ENCODE data around the gene RBMY1F.
"Not testable (repeated sequence)": the region's sequence is repeated elsewhere in the genome, so short reads cannot be mapped to it uniquely, and the experiment has no call there.

The RBMY1F gene

DNA sequence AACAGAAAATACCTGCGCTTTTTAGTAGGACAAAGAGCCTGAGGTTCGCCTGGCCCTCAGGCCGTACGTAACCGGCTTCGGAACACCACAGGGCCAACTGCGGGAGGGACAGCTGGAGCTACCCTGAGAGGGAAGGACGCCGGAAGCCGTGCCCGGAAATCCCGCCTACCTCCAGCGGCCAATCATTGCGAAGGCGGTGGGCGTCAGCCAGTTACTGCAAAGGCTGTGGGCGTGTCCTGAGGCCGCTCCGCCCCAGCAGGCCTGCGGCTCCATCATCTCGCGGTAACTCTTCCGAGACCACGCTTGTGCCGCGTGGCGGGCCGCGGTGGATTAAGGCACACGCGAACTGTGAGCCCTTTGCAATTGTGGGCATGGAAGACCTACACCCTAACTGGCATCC, at the start of gene RBMY1F:
TSS of gene RBMY1F (minus strand) at position 101 of the 400 bp plus-strand sequence. CDS start 1,954 bp downstream, outside the sequence.
- in situ Hi-C loops (cut with HindIII; ENCODE audit: low sequenced_read_pairs), result not testable (repeated sequence)

GRCh38 chrY:22151144-22151543, 31.6 kb downstream of the RBMY1F start:
- in situ Hi-C loops (cut with HindIII; ENCODE audit: low sequenced_read_pairs), result not testable (repeated sequence)

DNA sequence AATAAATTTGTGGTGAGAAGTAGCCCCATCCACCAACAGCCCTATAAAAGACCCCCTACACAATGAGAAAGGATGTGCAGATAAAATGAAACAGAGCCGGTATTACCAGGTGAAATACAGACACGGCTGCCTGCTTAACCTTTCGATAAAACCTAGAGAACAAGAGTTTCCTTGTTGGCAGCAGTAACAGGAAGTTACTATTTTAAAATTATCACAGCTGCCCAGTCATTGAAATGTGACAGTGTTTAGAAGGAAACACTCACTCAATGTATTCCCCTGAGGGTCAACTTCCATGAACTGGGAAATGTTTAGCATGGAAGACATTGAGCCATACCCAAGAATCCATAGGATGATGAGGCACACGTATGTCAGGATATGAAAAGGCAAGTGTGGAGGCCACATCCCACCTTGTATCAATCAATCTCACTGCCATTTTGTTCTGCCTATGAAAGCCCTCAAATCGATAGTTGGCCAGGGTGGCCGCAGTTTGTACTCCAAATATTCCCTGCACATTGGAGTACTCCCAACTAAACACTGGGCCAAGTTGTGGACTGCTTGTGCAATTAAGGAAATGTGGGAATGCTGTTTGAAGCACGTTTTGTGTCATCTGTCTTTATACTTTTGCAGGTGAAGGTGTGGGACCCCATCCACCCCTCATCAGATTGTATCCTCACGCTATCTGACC, 41.6 kb downstream of the RBMY1F start:
- in situ Hi-C loops (cut with HindIII; ENCODE audit: low sequenced_read_pairs), result not testable (repeated sequence)

GRCh38 chrY:22134719-22135118, 48.0 kb downstream of the RBMY1F start:
- in situ Hi-C loops (cut with HindIII; ENCODE audit: low sequenced_read_pairs), result not testable (repeated sequence)

DNA sequence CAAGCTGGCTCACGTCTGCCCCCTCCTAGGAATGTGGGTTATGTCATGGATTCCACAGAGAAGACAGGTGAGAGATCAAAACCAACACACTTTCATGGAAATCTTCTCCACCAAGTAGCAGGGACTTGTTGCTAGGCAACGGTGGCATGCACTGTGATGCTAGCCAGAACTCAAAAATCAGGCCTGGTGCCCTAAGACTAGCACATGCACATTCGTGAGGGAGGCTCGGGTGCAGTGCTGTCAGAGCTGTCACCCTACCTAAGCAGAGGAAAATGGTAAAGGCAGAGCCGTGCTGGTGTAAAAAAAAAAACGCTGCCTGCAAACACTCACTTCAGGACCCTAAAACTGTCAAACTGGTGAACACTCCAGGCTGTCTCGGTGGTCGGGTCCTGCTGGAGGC, 52.2 kb downstream of the RBMY1F start:
- in situ Hi-C loops (cut with HindIII; ENCODE audit: low sequenced_read_pairs), result not testable (repeated sequence)

All from DLD1 (cell line).